HAP-1 (cell line): ENCODE data around the gene SCUBE2.

Experiments
- DNase-seq, 2 experiments: peaks; one replicate each; pipeline ENCODE4 v3.0.0-alpha.2; 2016 to 2020; ENCODE audit warnings: low spot score in 2 of 2
- H3K27me3 ChIP-seq: fragments of 250-450 bp; sonication (Bioruptor Pico); 2 replicates; pipeline ENCODE4 v1.5.1; 2020; ENCODE audit warnings: low read depth, mild to moderate bottlenecking, moderate library complexity
- H3K36me3 ChIP-seq: fragments of 250-450 bp; sonication (Bioruptor Pico); replicated peaks from 2 replicates; pipeline ENCODE4 v1.5.1; 2020; ENCODE audit warnings: mild to moderate bottlenecking
- H3K4me1 ChIP-seq: fragments of 250-450 bp; sonication (Bioruptor Pico); 2 replicates; pipeline ENCODE4 v1.5.1; 2020; ENCODE audit warnings: mild to moderate bottlenecking
- H3K4me3 ChIP-seq: fragments of 250-450 bp; sonication (Bioruptor Pico); 2 replicates; pipeline ENCODE4 v1.5.1; 2020; ENCODE audit warnings: mild to moderate bottlenecking, moderate library complexity
- H3K9me3 ChIP-seq: fragments of 250-450 bp; sonication (Bioruptor Pico); 2 replicates; pipeline ENCODE4 v1.5.1; 2020; ENCODE audit warnings: mild to moderate bottlenecking, moderate library complexity
- in situ Hi-C: fragments of 300-500 bp; cut with MboI; formaldehyde crosslinking; loops from 3 replicates; pipeline ENCODE4 v1.14.3; 2020; ENCODE audit warnings: low sequenced_read_pairs, inconsistent platforms, mixed read lengths

The SCUBE2 gene

GRCh38 chr11:9096427-9096826 is 5.0 kb upstream of the SCUBE2 start:
- Histone ChIP-seq H3K36me3 (no peaks in the 10 kb centered on the region), H3K27me3 (no peaks in the 10 kb centered on the region), H3K4me1 (peaks cover 20% of the 10 kb centered on the region), H3K9me3 (no peaks in the 10 kb centered on the region), H3K4me3 (no peak overlapping the region)
- in situ Hi-C loops: no loop called here
- DNase-seq: no peak

GRCh38 chr11:9095421-9095820 is 4.0 kb upstream of the SCUBE2 start:
- Histone ChIP-seq H3K4me3 (no peak overlapping the region), H3K9me3 (no peaks in the 10 kb centered on the region), H3K4me1 (peaks cover 25% of the 10 kb centered on the region), H3K27me3 (no peaks in the 10 kb centered on the region), H3K36me3 (no peaks in the 10 kb centered on the region)
- DNase-seq: peak in 1 of 2 experiments; percentile 39
- in situ Hi-C loops: no loop called here

GRCh38 chr11:9094420-9094819 is 3.0 kb upstream of the SCUBE2 start:
- Histone ChIP-seq H3K9me3 (no peaks in the 10 kb centered on the region), H3K27me3 (no peaks in the 10 kb centered on the region), H3K4me1 (peaks cover 25% of the 10 kb centered on the region), H3K4me3 (no peak overlapping the region), H3K36me3 (no peaks in the 10 kb centered on the region)
- no peak for DNase-seq
- in situ Hi-C loops: no loop called here

GRCh38 chr11:9092853-9093778 is 1.7 kb upstream of the SCUBE2 start:
- peak; percentile 74 to 87 for DNase-seq
- no peak overlapping the region for H3K4me3 ChIP-seq
- H3K27me3 ChIP-seq: no peaks in the 10 kb centered on the region
- no peaks in the 10 kb centered on the region for H3K36me3 ChIP-seq
- in situ Hi-C loops: no loop called here
- H3K4me1 ChIP-seq: peaks cover 25% of the 10 kb centered on the region
- no peaks in the 10 kb centered on the region for H3K9me3 ChIP-seq

GRCh38 chr11:9092072-9092471 is 673 bp upstream of the SCUBE2 start:
- Histone ChIP-seq H3K4me1 (peaks cover 25% of the 10 kb centered on the region), H3K9me3 (no peaks in the 10 kb centered on the region), H3K4me3 (no peak overlapping the region), H3K27me3 (no peaks in the 10 kb centered on the region), H3K36me3 (no peaks in the 10 kb centered on the region)
- in situ Hi-C loops: no loop called here
- DNase-seq: no peak

GRCh38 chr11:9090488-9091043 is 833 bp downstream of the SCUBE2 start:
- no peaks in the 10 kb centered on the region for H3K9me3 ChIP-seq
- in situ Hi-C loops: no loop called here
- no peaks in the 10 kb centered on the region for H3K36me3 ChIP-seq
- H3K4me3 ChIP-seq: peak overlapping the region; percentile 6; the same call in 1 of the 2 replicates
- no peaks in the 10 kb centered on the region for H3K27me3 ChIP-seq
- H3K4me1 ChIP-seq: peaks cover 25% of the 10 kb centered on the region
- no peak for DNase-seq

GRCh38 chr11:9089636-9090035 is 1.8 kb downstream of the SCUBE2 start:
- DNase-seq: no peak
- Histone ChIP-seq H3K27me3 (no peaks in the 10 kb centered on the region), H3K36me3 (no peaks in the 10 kb centered on the region), H3K4me3 (no peak overlapping the region), H3K9me3 (no peaks in the 10 kb centered on the region), H3K4me1 (peaks cover 25% of the 10 kb centered on the region)
- in situ Hi-C loops: no loop called here

GRCh38 chr11:9089061-9089460 is 2.3 kb downstream of the SCUBE2 start:
- H3K4me3 ChIP-seq: no peak overlapping the region
- in situ Hi-C loops: no loop called here
- no peak for DNase-seq
- H3K27me3 ChIP-seq: no peaks in the 10 kb centered on the region
- H3K4me1 ChIP-seq: peaks cover 25% of the 10 kb centered on the region
- no peaks in the 10 kb centered on the region for H3K9me3 ChIP-seq
- no peaks in the 10 kb centered on the region for H3K36me3 ChIP-seq

- Histone ChIP-seq H3K9me3 (no peaks in the 10 kb centered on the region), H3K27me3 (no peaks in the 10 kb centered on the region), H3K4me1 (no peaks in the 10 kb centered on the region), H3K36me3 (no peaks in the 10 kb centered on the region), H3K4me3 (no peak overlapping the region)
- DNase-seq: no peak
- in situ Hi-C loops: no loop called here
Measured at GRCh38 chr11:9082575-9082974, 8.8 kb downstream of the SCUBE2 start.

- in situ Hi-C loops: no loop called here
- Histone ChIP-seq H3K9me3 (no peaks in the 10 kb centered on the region), H3K27me3 (no peaks in the 10 kb centered on the region), H3K4me3 (no peak overlapping the region), H3K4me1 (no peaks in the 10 kb centered on the region), H3K36me3 (no peaks in the 10 kb centered on the region)
- DNase-seq: no peak
Measured at GRCh38 chr11:9081153-9081552, 10.2 kb downstream of the SCUBE2 start.

- no peaks in the 10 kb centered on the region for H3K27me3 ChIP-seq
- no peaks in the 10 kb centered on the region for H3K9me3 ChIP-seq
- H3K36me3 ChIP-seq: no peaks in the 10 kb centered on the region
- no peaks in the 10 kb centered on the region for H3K4me1 ChIP-seq
- in situ Hi-C loops: no loop called here
- no peak for DNase-seq
- H3K4me3 ChIP-seq: no peak overlapping the region
Measured at GRCh38 chr11:9078113-9079086, 13.0 kb downstream of the SCUBE2 start.

- no peak for DNase-seq
- Histone ChIP-seq H3K27me3 (no peaks in the 10 kb centered on the region), H3K36me3 (no peaks in the 10 kb centered on the region), H3K4me1 (no peaks in the 10 kb centered on the region), H3K9me3 (no peaks in the 10 kb centered on the region), H3K4me3 (no peak overlapping the region)
- in situ Hi-C loops: no loop called here
Measured at GRCh38 chr11:9077164-9077563, 14.2 kb downstream of the SCUBE2 start.

- DNase-seq: no peak
- Histone ChIP-seq H3K4me1 (no peaks in the 10 kb centered on the region), H3K9me3 (no peaks in the 10 kb centered on the region), H3K27me3 (no peaks in the 10 kb centered on the region), H3K36me3 (no peaks in the 10 kb centered on the region), H3K4me3 (no peak overlapping the region)
- in situ Hi-C loops: no loop called here
Measured at GRCh38 chr11:9076661-9077060, 14.7 kb downstream of the SCUBE2 start.
